AG20443 (cell line): ENCODE measurements around the gene EYA2.

Source experiments
- DNase-seq: peaks from one replicate; pipeline ENCODE4 v3.0.0; 2012; ENCODE audit warnings: low spot score, mixed read lengths

The EYA2 gene

GRCh38 chr20:47113362-47114109 is 218.9 kb downstream of the EYA2 start:
- peak; percentile 30 for DNase-seq

- DNase-seq: no peak
These were observed 221.1 kb downstream of the EYA2 start for GRCh38 chr20:47115694-47116093.

GRCh38 chr20:47117371-47117770 is 222.7 kb downstream of the EYA2 start:
- DNase-seq: no peak

GRCh38 chr20:47117773-47118172 is 223.1 kb downstream of the EYA2 start:
- no peak for DNase-seq

- DNase-seq: no peak
These were observed 223.6 kb downstream of the EYA2 start for GRCh38 chr20:47118206-47118605.

DNA sequence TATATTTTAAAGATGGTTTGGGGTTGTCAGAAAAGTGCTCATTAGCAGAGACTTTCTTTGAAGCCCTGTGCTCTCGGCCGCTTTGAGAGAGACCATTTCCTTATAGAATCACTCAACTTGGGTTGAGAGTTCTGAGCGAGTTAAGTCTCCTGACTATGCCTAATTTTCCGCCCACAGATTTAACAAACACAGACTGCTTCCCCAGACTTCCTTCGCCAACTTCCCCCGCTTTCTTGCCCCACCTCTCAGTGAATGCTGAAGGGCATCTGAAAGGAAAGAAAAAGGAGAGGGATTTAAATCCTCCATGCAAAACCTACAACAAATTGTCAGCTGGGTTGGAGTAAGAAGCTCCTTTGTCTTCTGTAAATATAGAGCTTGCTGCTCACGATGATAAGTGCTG is 224.0 kb downstream of the EYA2 start:
- DNase-seq: no peak

GRCh38 chr20:47120346-47120936 is 225.8 kb downstream of the EYA2 start:
- DNase-seq: no peak

DNA sequence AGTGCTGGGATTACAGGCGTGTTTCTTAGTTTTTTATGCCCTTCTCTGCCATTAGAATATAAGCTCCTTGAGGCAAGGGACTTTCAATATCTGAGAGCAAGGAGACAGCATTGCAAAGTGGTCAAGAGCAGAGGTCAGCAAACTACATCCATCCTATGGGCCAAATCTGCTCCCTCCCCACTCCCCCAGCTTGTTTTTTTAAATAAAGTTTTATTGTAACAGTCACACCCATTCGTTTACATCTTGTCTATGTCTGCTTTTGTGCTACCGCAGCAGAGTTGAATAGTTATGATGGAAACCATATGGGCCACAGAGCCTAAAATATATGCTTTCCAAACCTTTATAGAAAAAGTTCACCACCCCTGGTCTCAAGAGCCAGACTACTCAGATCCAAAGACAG is 227.9 kb downstream of the EYA2 start:
- DNase-seq: no peak

DNA sequence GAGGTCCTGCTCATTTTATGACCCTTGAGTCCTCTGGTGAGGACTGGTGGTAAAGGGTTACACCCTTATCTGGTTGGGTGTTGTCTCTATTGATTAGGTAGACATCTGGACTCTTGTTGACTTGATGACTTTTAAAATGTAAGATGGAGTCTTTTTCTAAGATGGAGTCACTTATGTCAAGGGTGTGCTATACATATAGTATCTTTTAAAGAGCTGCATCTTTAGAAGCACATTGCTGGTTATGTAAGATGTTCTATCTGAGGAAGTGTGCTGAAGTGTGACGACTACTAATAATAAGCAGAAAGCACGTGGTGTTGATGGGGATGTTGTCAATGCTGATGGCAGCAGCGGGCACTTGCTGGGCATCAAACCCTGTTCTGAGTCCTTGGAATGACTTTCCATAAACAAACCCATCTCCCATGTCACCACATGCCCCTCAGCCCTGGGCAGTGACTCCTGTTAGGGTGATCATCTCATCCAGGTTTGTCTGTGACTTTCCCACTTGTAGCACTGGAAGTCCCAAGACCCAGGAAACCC is 229.6 kb downstream of the EYA2 start:
- no peak for DNase-seq

GRCh38 chr20:47125508-47125757 is 230.8 kb downstream of the EYA2 start:
- DNase-seq: peak; percentile 23

GRCh38 chr20:47125758-47126591 is 231.3 kb downstream of the EYA2 start:
- DNase-seq: no peak

DNA sequence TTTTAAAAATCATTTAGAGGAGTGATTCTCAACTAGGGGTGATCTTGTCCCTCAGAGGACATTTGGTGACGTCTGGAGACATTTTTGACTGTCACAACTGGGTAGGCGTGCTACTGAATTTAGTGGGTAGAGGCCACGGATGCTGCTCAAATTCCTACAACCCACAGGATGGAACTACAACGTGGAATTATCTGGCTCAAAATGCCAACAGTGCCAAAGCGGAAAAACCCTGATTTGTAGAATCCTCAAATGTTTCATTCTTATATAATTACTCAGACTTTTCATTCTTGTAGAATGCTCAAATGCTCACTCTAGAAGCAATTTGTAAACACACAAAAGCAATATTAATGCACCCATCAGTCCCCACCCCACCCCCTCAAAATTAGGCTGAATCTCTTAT is 232.1 kb downstream of the EYA2 start:
- DNase-seq: peak; percentile 52

DNA sequence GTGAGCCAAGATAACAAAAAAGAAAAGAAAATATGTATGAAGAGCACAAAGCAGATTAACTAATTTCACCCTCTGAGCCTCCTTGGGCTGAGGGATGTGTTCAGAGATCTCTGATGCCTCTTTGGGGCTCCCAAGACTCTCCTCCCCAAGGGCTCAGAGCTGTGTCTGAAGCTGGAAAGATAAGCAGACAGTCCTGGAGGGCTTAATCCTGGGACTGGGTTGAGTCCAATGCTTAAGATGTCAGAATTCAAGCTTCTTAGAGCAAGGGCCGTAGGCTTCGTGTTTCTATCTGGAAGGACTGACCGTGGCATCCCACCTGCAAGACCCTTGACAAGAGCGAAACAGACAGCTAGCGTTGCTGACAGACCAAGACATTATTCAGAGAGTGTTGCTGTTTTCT is 232.9 kb downstream of the EYA2 start:
- no peak for DNase-seq

GRCh38 chr20:47127999-47128398 is 233.4 kb downstream of the EYA2 start:
- no peak for DNase-seq

DNA sequence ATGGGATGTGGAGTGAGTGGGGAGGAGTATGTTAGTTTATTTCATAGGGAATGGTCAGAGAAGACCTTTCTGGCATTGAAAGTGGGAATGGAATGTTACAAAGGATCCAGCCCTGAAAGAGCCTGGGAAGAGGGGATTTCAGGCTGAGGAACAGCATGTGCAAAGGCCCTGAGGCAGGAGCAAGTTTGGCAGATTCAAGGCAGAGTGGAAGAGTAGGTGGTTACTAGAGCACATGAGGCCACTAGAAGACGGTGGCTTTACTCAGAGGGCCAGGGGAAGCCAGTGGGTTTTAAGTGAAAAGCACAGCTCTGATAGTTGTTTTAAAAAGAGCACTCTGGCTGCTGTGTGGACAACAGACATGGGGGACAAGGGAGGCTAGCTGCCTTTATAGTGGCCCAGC is 234.7 kb downstream of the EYA2 start:
- DNase-seq: no peak

- peak; percentile 72 for DNase-seq
These were observed 239.3 kb downstream of the EYA2 start for GRCh38 chr20:47133809-47134456.

- no peak for DNase-seq
These were observed 242.1 kb downstream of the EYA2 start for GRCh38 chr20:47136782-47137181.

GRCh38 chr20:47137231-47137870 is 242.7 kb downstream of the EYA2 start:
- peak; percentile 54 for DNase-seq

GRCh38 chr20:47139934-47140535 is 245.4 kb downstream of the EYA2 start:
- no peak for DNase-seq

DNA sequence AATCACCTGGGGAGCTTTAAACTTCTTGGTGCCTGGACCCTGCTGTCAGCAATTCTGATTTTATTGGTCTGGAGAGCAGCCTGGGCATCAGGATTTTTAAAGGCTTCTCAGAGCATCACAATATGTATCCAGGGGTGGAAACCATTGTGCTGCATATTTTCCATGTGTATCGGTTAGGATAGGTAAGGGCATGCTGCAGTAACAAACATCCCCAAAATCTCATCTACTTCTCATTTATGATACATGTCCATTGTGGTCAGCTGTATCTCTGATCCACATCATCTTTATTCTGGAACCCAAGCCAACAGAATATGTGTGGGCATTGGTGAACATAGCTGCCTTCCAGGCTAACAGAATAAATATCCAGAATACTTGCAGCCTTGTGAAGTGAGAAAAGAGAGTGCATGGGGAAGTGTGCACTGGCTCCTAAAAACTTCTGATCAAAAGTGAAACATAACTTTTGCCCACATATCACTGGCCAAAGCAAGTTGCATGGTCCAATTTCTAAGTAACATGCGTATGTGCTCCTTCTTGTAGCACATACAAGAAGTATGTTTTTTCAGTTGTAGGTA is 246.8 kb downstream of the EYA2 start:
- DNase-seq: no peak
